ENCODE measurements around the gene MEFV.

- TF ChIP-seq, protein P1, sequence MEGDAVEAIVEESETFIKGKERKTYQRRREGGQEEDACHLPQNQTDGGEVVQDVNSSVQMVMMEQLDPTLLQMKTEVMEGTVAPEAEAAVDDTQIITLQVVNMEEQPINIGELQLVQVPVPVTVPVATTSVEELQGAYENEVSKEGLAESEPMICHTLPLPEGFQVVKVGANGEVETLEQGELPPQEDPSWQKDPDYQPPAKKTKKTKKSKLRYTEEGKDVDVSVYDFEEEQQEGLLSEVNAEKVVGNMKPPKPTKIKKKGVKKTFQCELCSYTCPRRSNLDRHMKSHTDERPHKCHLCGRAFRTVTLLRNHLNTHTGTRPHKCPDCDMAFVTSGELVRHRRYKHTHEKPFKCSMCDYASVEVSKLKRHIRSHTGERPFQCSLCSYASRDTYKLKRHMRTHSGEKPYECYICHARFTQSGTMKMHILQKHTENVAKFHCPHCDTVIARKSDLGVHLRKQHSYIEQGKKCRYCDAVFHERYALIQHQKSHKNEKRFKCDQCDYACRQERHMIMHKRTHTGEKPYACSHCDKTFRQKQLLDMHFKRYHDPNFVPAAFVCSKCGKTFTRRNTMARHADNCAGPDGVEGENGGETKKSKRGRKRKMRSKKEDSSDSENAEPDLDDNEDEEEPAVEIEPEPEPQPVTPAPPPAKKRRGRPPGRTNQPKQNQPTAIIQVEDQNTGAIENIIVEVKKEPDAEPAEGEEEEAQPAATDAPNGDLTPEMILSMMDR (IDR thresholded peaks at IDR 0.05 in 4 of 5, conservative IDR thresholded peaks at IDR 0.05 in 1 of 5) = no peak
- TF ChIP-seq POLR2A (IDR thresholded peaks at IDR 0.05) = no peak
These were observed 49.6 kb upstream of the MEFV start for GRCh38 chr16:3306078-3306477.
